Endothelial cell of umbilical vein (primary cell): ENCODE results near the gene KCNN3.
A peak's percentile ranks its signal among the peaks of the same experiment; 100 is the strongest.

Experiments
- CTCF ChIP-seq, 2 donors: IDR thresholded peaks; 1 replicate in 1 of 2; 2 replicates in 1 of 2; pipeline ENCODE4 v1.5.1; 2011; ENCODE audit warnings: low read length in 2 of 2, mild to moderate bottlenecking in 2 of 2, moderate library complexity in 2 of 2, control low read depth in 1 of 2, inconsistent platforms in 1 of 2, low read depth in 1 of 2; ENCODE audit not compliant: insufficient read depth in 1 of 2; ENCODE audit errors: extremely low read depth in 1 of 2
- FOS ChIP-seq: IDR thresholded peaks from 2 replicates; pipeline ENCODE4 v1.6.1; 2011; ENCODE audit warnings: mild to moderate bottlenecking, low read length, moderate library complexity, borderline replicate concordance; ENCODE audit not compliant: insufficient read depth
- GATA2 ChIP-seq: IDR thresholded peaks from 2 replicates; pipeline ENCODE4 v1.7.0; 2011; ENCODE audit warnings: low read depth, mild to moderate bottlenecking, moderate library complexity, mixed read lengths, low read length; ENCODE audit not compliant: insufficient read length, insufficient read depth
- MAX ChIP-seq: IDR thresholded peaks from 2 replicates; pipeline ENCODE4 v1.6.1; 2011; ENCODE audit not compliant: insufficient read depth, insufficient read length
- POLR2A ChIP-seq: IDR thresholded peaks from 2 replicates; pipeline ENCODE4 v1.6.1; 2012; ENCODE audit warnings: low read depth, mild to moderate bottlenecking, control low read depth, low read length
- POLR2AphosphoS5 ChIP-seq: IDR thresholded peaks from 2 replicates; pipeline ENCODE4 v1.6.1; 2012; ENCODE audit warnings: low read depth, mild to moderate bottlenecking, control low read depth, low read length, moderate library complexity; ENCODE audit not compliant: insufficient read depth

- TF ChIP-seq FOS = peak; percentile 61
- no peak for TF ChIP-seq CTCF (IDR thresholded peaks at IDR 0.05; ENCODE audit: extremely low read depth in 1 of 2, insufficient read depth in 1 of 2, low read depth in 1 of 2, low read length in 2 of 2)
- TF ChIP-seq POLR2A = no peak
- TF ChIP-seq POLR2AphosphoS5 = no peak
- TF ChIP-seq GATA2 = peak; percentile 25
- TF ChIP-seq MAX = no peak
These were observed 133.2 kb downstream of the KCNN3 start for GRCh38 chr1:154736841-154737240.
